Measurements from ENCODE around the gene KCNQ2.
"Not testable (repeated sequence)": the region's sequence is repeated elsewhere in the genome, so short reads cannot be mapped to it uniquely, and the experiment has no call there.

The KCNQ2 gene

GRCh38 chr20:63394069-63394919 is 78.2 kb downstream of the KCNQ2 start:
- FAIRE-seq (no peak), DNase-seq (ENCODE audit: insufficient read length, low spot score) (no peak)

GRCh38 chr20:63393566-63393965 is 78.9 kb downstream of the KCNQ2 start:
- no peak for DNase-seq (ENCODE audit: insufficient read length, low spot score)
- FAIRE-seq: no peak

- DNase-seq (ENCODE audit: insufficient read length, low spot score): no peak
- FAIRE-seq: no peak
Measured at GRCh38 chr20:63392465-63393365, 79.7 kb downstream of the KCNQ2 start.

GRCh38 chr20:63387917-63388316 is 84.5 kb downstream of the KCNQ2 start:
- DNase-seq (ENCODE audit: insufficient read length, low spot score): no peak
- no peak for FAIRE-seq

GRCh38 chr20:63387393-63387792 is 85.1 kb downstream of the KCNQ2 start:
- no peak for DNase-seq (ENCODE audit: insufficient read length, low spot score)
- FAIRE-seq: no peak

- no peak for FAIRE-seq
- no peak for DNase-seq (ENCODE audit: insufficient read length, low spot score)
Measured at GRCh38 chr20:63386491-63386890, 86.0 kb downstream of the KCNQ2 start.

- FAIRE-seq: no peak
- no peak for DNase-seq (ENCODE audit: insufficient read length, low spot score)
Measured at GRCh38 chr20:63385819-63386218, 86.6 kb downstream of the KCNQ2 start.

GRCh38 chr20:63384336-63384735 is 88.1 kb downstream of the KCNQ2 start:
- DNase-seq (ENCODE audit: insufficient read length, low spot score): no peak
- FAIRE-seq: no peak

GRCh38 chr20:63383556-63383955 is 88.9 kb downstream of the KCNQ2 start:
- no peak for FAIRE-seq

GRCh38 chr20:63382551-63383300 is 89.7 kb downstream of the KCNQ2 start:
- FAIRE-seq (no peak), DNase-seq (ENCODE audit: insufficient read length, low spot score) (no peak)

More at GRCh38 chr20:63383556-63383955, 88.9 kb downstream of the KCNQ2 start:
- no peak for DNase-seq (ENCODE audit: insufficient read length, low spot score)

GRCh38 chr20:63381781-63382431 is 90.5 kb downstream of the KCNQ2 start:
- DNase-seq (ENCODE audit: insufficient read length, low spot score) (peak; percentile 76), FAIRE-seq (no peak)

GRCh38 chr20:63380346-63380870 is 92.0 kb downstream of the KCNQ2 start:
- no peak for FAIRE-seq

GRCh38 chr20:63379872-63380271 is 92.6 kb downstream of the KCNQ2 start:
- FAIRE-seq: not testable (repeated sequence)

More at GRCh38 chr20:63380346-63380870, 92.0 kb downstream of the KCNQ2 start:
- no peak for DNase-seq (ENCODE audit: insufficient read length, low spot score)

GRCh38 chr20:63379296-63379695 is 93.2 kb downstream of the KCNQ2 start:
- FAIRE-seq: no peak

More at GRCh38 chr20:63379872-63380271, 92.6 kb downstream of the KCNQ2 start:
- DNase-seq (ENCODE audit: insufficient read length, low spot score): not testable (repeated sequence)

GRCh38 chr20:63378626-63379025 is 93.8 kb downstream of the KCNQ2 start:
- no peak for FAIRE-seq
- no peak for DNase-seq (ENCODE audit: insufficient read length, low spot score)

More at GRCh38 chr20:63379296-63379695, 93.2 kb downstream of the KCNQ2 start:
- no peak for DNase-seq (ENCODE audit: insufficient read length, low spot score)

- FAIRE-seq (no peak), DNase-seq (ENCODE audit: insufficient read length, low spot score) (no peak)
Measured at GRCh38 chr20:63377951-63378381, 94.5 kb downstream of the KCNQ2 start.

GRCh38 chr20:63377256-63377941 is 95.1 kb downstream of the KCNQ2 start:
- DNase-seq (ENCODE audit: insufficient read length, low spot score) (no peak), FAIRE-seq (no peak)

- FAIRE-seq: no peak
- no peak for DNase-seq (ENCODE audit: insufficient read length, low spot score)
Measured at GRCh38 chr20:63376283-63377250, 95.9 kb downstream of the KCNQ2 start.
